Adrenal gland (tissue), 5 donors: ENCODE measurements around the gene RBM19.

Experiments
- CTCF ChIP-seq, 6 experiments: fragments of 450-650 bp in 4 of 6; fragments of 200-600 bp in 2 of 6; sonication (generic) in 1 of 6; IDR thresholded peaks; 1 replicate in 5 of 6; 2 replicates in 1 of 6; pipeline versions ENCODE4 v1.5.1 to v1.8.0; 2016 to 2021; ENCODE audit warnings: antibody characterized with exemption in 6 of 6, mild to moderate bottlenecking in 2 of 6, moderate library complexity in 1 of 6
- POLR2A ChIP-seq, 2 donors: fragments of 450-650 bp; IDR thresholded peaks; one replicate each; pipeline ENCODE4 v1.6.1; 2017; ENCODE audit warnings: antibody characterized with exemption in 2 of 2, mild to moderate bottlenecking in 2 of 2, moderate library complexity in 1 of 2
- donor health status: DM: no; HTN: no; CAD: no.

DNA sequence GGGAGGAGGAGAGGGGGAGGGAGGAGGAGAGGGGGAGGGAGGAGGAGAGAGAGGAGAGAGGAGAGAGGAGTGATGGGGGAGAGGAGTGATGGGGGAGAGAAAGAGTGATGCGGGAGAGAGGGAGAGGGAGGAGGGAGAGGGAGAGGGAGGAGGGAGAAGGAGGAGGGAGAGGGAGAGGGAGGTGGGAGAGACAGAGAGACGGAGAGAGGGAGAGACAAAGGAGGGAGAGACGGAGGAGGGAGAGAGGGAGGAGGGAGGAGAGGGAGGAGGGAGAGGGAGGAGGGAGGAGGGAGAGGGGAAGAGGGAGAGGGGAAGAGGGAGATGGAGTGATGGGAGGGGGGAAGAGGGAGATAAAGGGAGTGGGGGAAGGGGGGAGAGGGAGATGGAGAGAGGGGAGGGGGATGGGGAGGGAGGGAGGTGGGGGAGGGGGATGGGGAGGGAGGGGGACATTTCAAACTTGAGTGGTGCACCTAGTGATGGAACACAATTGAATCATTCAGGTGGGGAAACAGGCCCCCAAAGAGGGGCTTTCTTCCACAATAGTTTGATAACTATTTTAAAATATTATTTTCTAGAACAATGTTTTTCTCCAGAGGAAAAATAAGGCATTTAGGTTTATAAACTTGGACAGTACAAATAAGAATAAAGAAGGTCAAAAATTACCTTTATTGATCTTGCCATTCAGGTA is 46.8 kb upstream of the RBM19 start:
- no peak for TF ChIP-seq POLR2A (IDR thresholded peaks at IDR 0.05)
- no peak for TF ChIP-seq CTCF (IDR thresholded peaks at IDR 0.05)
